DOHH2 (cell line): ENCODE data around the gene SEMA4D.

ENCODE experiments used
- H3F3A ChIP-seq: fragments of 200-600 bp; sonication (generic), shearing (Covaris generic); 2 replicates; pipeline ENCODE4 v1.6.0; 2016; ENCODE audit warnings: antibody characterized with exemption, mild to moderate bottlenecking; ENCODE audit not compliant: control insufficient read depth, insufficient read depth
- H3K27ac ChIP-seq: fragments of 200-600 bp; sonication (generic); 2 replicates; pipeline ENCODE4 v1.5.1; 2014; ENCODE audit warnings: low read depth, mild to moderate bottlenecking, low read length, moderate library complexity
- H3K27me3 ChIP-seq: fragments of 200-600 bp; sonication (generic); 2 replicates; pipeline ENCODE4 v1.6.1; 2014; ENCODE audit warnings: mild to moderate bottlenecking, low read length, mixed read lengths; ENCODE audit not compliant: control insufficient read depth
- H3K36me3 ChIP-seq: fragments of 200-600 bp; sonication (generic); 2 replicates; pipeline ENCODE4 v1.6.1; 2014; ENCODE audit warnings: mild to moderate bottlenecking, low read length, moderate library complexity, mixed read lengths; ENCODE audit not compliant: control insufficient read depth
- H3K4me1 ChIP-seq: fragments of 200-600 bp; sonication (generic); 2 replicates; pipeline ENCODE4 v1.6.1; 2014; ENCODE audit warnings: mild to moderate bottlenecking, low read length, mixed read lengths; ENCODE audit not compliant: control insufficient read depth
- H3K4me2 ChIP-seq: fragments of 200-600 bp; sonication (generic); 2 replicates; pipeline ENCODE4 v1.6.0; 2014; ENCODE audit warnings: mild to moderate bottlenecking, low read length, moderate library complexity
- H3K4me3 ChIP-seq: fragments of 200-600 bp; sonication (generic); 2 replicates; pipeline ENCODE4 v1.5.1; 2014; ENCODE audit warnings: mild to moderate bottlenecking, low read length, mixed read lengths
- H3K79me2 ChIP-seq: fragments of 200-600 bp; sonication (generic); 2 replicates; pipeline ENCODE4 v1.6.1; 2014; ENCODE audit warnings: mild to moderate bottlenecking, low read length, mixed read lengths; ENCODE audit not compliant: control insufficient read depth
- H3K9me2 ChIP-seq: fragments of 200-600 bp; sonication (generic); replicated peaks from 2 replicates; pipeline ENCODE4 v1.6.1; 2014; ENCODE audit warnings: mild to moderate bottlenecking, low read length, mixed read lengths; ENCODE audit not compliant: control insufficient read depth
- H3K9me3 ChIP-seq: fragments of 200-600 bp; sonication (generic); 2 replicates; pipeline ENCODE4 v1.6.1; 2014; ENCODE audit warnings: antibody characterized with exemption, low read length, mixed read lengths; ENCODE audit not compliant: control insufficient read depth, insufficient read depth
- H4K20me1 ChIP-seq: fragments of 200-600 bp; sonication (generic); 2 replicates; pipeline ENCODE4 v1.6.0; 2014; ENCODE audit warnings: low read depth, mild to moderate bottlenecking, antibody characterized with exemption, low read length, moderate library complexity; ENCODE audit not compliant: control insufficient read depth, insufficient read depth
- CTCF ChIP-seq: fragments of 200-600 bp; sonication (generic); IDR thresholded peaks from one replicate; pipeline ENCODE4 v1.5.1; 2014; ENCODE audit warnings: antibody characterized with exemption, mild to moderate bottlenecking, low read depth, low read length; ENCODE audit not compliant: poor library complexity, severe bottlenecking
- EZH2phosphoT487 ChIP-seq: fragments of 200-600 bp; sonication (generic); IDR thresholded peaks from 2 replicates; pipeline ENCODE4 v1.6.1; 2017; ENCODE audit warnings: borderline replicate concordance, mild to moderate bottlenecking, antibody characterized with exemption, low read length, moderate library complexity, mixed read lengths

SEMA4D gene

GRCh38 chr9:89317282-89317681 is 180.6 kb downstream of the SEMA4D start:
- H3K4me1 ChIP-seq = peaks cover 68% of the 10 kb centered on the region
- H3K9me2 ChIP-seq = no peaks in the 10 kb centered on the region
- H3K79me2 ChIP-seq = peaks cover 84% of the 10 kb centered on the region
- TF ChIP-seq EZH2phosphoT487 = no peak
- TF ChIP-seq CTCF = no peak
- no peaks in the 10 kb centered on the region for H3K27me3 ChIP-seq
- H3K9me3 ChIP-seq = no peaks in the 10 kb centered on the region
- peaks cover 28% of the 10 kb centered on the region for H4K20me1 ChIP-seq
- peak overlapping the region; percentile 89 for H3K4me3 ChIP-seq
- peaks cover 67% of the 10 kb centered on the region for H3F3A ChIP-seq
- H3K27ac ChIP-seq = peak overlapping the region; percentile 89
- H3K36me3 ChIP-seq = peaks cover 93% of the 10 kb centered on the region
- peak overlapping the region; percentile 89 for H3K4me2 ChIP-seq

- peaks cover 88% of the 10 kb centered on the region for H3K36me3 ChIP-seq
- H4K20me1 ChIP-seq = peaks cover 37% of the 10 kb centered on the region
- H3K79me2 ChIP-seq = peaks cover 80% of the 10 kb centered on the region
- H3K27me3 ChIP-seq = no peaks in the 10 kb centered on the region
- H3K4me1 ChIP-seq = peaks cover 59% of the 10 kb centered on the region
- peak overlapping the region; percentile 89 for H3K4me2 ChIP-seq
- TF ChIP-seq CTCF (no peak), EZH2phosphoT487 (no peak)
- H3K27ac ChIP-seq = peak overlapping the region; percentile 89
- no peaks in the 10 kb centered on the region for H3K9me3 ChIP-seq
- no peaks in the 10 kb centered on the region for H3K9me2 ChIP-seq
- H3K4me3 ChIP-seq = peak overlapping the region; percentile 89
- peaks cover 75% of the 10 kb centered on the region for H3F3A ChIP-seq
Observed at GRCh38 chr9:89315482-89315881, 182.4 kb downstream of the SEMA4D start.

- peaks cover 37% of the 10 kb centered on the region for H4K20me1 ChIP-seq
- H3K9me3 ChIP-seq = no peaks in the 10 kb centered on the region
- peaks cover 56% of the 10 kb centered on the region for H3K4me1 ChIP-seq
- peaks cover 85% of the 10 kb centered on the region for H3K36me3 ChIP-seq
- peak overlapping the region; percentile 95 for H3K4me3 ChIP-seq
- peak overlapping the region; percentile 89 for H3K27ac ChIP-seq
- no peaks in the 10 kb centered on the region for H3K27me3 ChIP-seq
- peaks cover 78% of the 10 kb centered on the region for H3K79me2 ChIP-seq
- H3F3A ChIP-seq = peaks cover 75% of the 10 kb centered on the region
- no peaks in the 10 kb centered on the region for H3K9me2 ChIP-seq
- TF ChIP-seq CTCF = no peak
- TF ChIP-seq EZH2phosphoT487 = no peak
- peak overlapping the region; percentile 89 for H3K4me2 ChIP-seq
Observed at GRCh38 chr9:89314955-89315354, 183.0 kb downstream of the SEMA4D start.
